Measurements from ENCODE around the gene YY1.

DNA sequence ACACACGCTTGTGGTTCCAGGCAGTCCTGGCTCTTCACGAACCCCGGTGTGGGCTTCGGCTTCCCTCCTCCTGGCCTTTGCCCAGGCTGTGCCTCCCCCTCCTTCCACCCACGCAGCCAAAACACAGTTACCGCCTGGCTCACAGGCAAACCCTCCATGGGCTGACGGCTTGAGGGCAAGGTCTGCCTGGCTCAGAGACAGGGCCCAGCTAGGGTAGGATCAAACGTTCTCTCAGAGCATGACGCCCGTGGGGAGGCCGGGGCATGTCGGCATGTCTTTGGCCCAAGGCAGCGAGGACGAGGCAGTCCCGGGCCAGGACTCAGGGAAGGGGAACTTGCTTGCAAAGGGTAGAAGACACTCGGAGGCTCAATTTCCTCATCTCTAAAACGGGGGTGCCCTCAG lies 86.3 kb downstream of the YY1 start:
- TF ChIP-seq, protein P1, sequence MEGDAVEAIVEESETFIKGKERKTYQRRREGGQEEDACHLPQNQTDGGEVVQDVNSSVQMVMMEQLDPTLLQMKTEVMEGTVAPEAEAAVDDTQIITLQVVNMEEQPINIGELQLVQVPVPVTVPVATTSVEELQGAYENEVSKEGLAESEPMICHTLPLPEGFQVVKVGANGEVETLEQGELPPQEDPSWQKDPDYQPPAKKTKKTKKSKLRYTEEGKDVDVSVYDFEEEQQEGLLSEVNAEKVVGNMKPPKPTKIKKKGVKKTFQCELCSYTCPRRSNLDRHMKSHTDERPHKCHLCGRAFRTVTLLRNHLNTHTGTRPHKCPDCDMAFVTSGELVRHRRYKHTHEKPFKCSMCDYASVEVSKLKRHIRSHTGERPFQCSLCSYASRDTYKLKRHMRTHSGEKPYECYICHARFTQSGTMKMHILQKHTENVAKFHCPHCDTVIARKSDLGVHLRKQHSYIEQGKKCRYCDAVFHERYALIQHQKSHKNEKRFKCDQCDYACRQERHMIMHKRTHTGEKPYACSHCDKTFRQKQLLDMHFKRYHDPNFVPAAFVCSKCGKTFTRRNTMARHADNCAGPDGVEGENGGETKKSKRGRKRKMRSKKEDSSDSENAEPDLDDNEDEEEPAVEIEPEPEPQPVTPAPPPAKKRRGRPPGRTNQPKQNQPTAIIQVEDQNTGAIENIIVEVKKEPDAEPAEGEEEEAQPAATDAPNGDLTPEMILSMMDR (IDR thresholded peaks at IDR 0.05), result no peak
- no peak for TF ChIP-seq EP300 (IDR thresholded peaks at IDR 0.05; ENCODE audit: low read depth)
- no peak for TF ChIP-seq POLR2A (IDR thresholded peaks at IDR 0.05)
- no peak for TF ChIP-seq POLR2AphosphoS5 (IDR thresholded peaks at IDR 0.05)
